ENCODE measurements around the gene MRFAP1L1. TPM values are rescaled to one million over a fixed set of nuclear protein-coding genes. Genes with fewer than 3 reads are reported as not detected.

MRFAP1L1 gene
- total and polyA plus RNA-seq, 2 experiments from 2014 or later: 61.6 to 73.8 TPM

GRCh38 chr4:6721121-6721520 is 11.5 kb upstream of the MRFAP1L1 start:
- no peaks in the 10 kb centered on the region; the same call in 1 of the 2 replicates for H4K20me1 ChIP-seq (replicated peaks; ENCODE audit: insufficient read depth)
- ATAC-seq (no peak), DNase-seq (ENCODE audit: low spot score) (no peak)
- H3K4me2 ChIP-seq: no peak overlapping the region
- no peaks in the 10 kb centered on the region for H3K9me3 Mint-ChIP-seq
- no peak overlapping the region for H3K27ac ChIP-seq (ENCODE audit: low read depth)
- no peak overlapping the region; the same call in 2 of the 3 replicates for H3K4me3 Mint-ChIP-seq
- peaks cover 9% of the 10 kb centered on the region for H3K27me3 Mint-ChIP-seq (ENCODE audit: insufficient read depth, low read depth, poor library complexity)
- no peaks in the 10 kb centered on the region for H3K9me2 ChIP-seq (ENCODE audit: insufficient read depth)
- H3K4me1 Mint-ChIP-seq: peaks cover 7% of the 10 kb centered on the region; the same call in 2 of the 3 replicates
- H3K79me2 ChIP-seq (replicated peaks; ENCODE audit: insufficient read depth): peaks cover 23% of the 10 kb centered on the region
- peaks cover 12% of the 10 kb centered on the region; the same call in 1 of the 2 replicates for H3K4me1 ChIP-seq (ENCODE audit: insufficient read depth)
- no peak overlapping the region for H3K4me3 ChIP-seq
- no peaks in the 10 kb centered on the region for H3K36me3 ChIP-seq (ENCODE audit: insufficient read depth)
- H3F3A ChIP-seq (replicated peaks; ENCODE audit: low read depth): peaks cover 8% of the 10 kb centered on the region
- H3K36me3 Mint-ChIP-seq (ENCODE audit: low read depth): no peaks in the 10 kb centered on the region; the same call in 2 of the 3 replicates
- no peak overlapping the region for H2AFZ ChIP-seq
- no peak overlapping the region for H3K27ac Mint-ChIP-seq
- TF ChIP-seq STAT1 (IDR thresholded peaks at IDR 0.05; ENCODE audit: unreplicated experiment) (no peak), REST (IDR thresholded peaks at IDR 0.05; ENCODE audit: unreplicated experiment) (no peak), ZNF462 (CRISPR knock-in tag; IDR thresholded peaks at IDR 0.05) (no peak), CREB1 (CRISPR knock-in tag; IDR thresholded peaks at IDR 0.05; ENCODE audit: low read depth) (no peak), JUNB (IDR thresholded peaks at IDR 0.05; ENCODE audit: unreplicated experiment) (no peak), ZNF331 (CRISPR knock-in tag; IDR thresholded peaks at IDR 0.05; ENCODE audit: low read depth) (no peak), ZNF114 (CRISPR knock-in tag; IDR thresholded peaks at IDR 0.05) (no peak)
- H3K27me3 ChIP-seq (ENCODE audit: insufficient read depth): no peaks in the 10 kb centered on the region
